Neural cell (in vitro differentiated cells): ENCODE measurements around the gene CYRIA. TPM values are rescaled to one million over a fixed set of nuclear protein-coding genes. Genes with fewer than 3 reads are reported as not detected.

Source experiments
- H2AFZ ChIP-seq: fragments of 200-600, 300-800 bp; sonication (generic), shearing (Covaris generic); 2 replicates; pipeline ENCODE4 v1.6.0; 2014; ENCODE audit warnings: low read depth, mild to moderate bottlenecking, antibody characterized with exemption, low read length, moderate library complexity
- H3F3A ChIP-seq: fragments of 200-600 bp; shearing (Covaris generic); 2 replicates; pipeline ENCODE4 v1.6.1; 2016; ENCODE audit warnings: mild to moderate bottlenecking, moderate library complexity, mixed read lengths, antibody characterized with exemption, low read length; ENCODE audit not compliant: insufficient read depth, poor library complexity, severe bottlenecking
- H3K27ac ChIP-seq: fragments of 200-600, 300-800 bp; sonication (generic), shearing (Covaris generic); 2 replicates; pipeline ENCODE4 v1.5.1; 2014; ENCODE audit warnings: mild to moderate bottlenecking, low read length, moderate library complexity
- H3K27me3 ChIP-seq: fragments of 300-800, 200-600 bp; sonication (generic), shearing (Covaris generic); 2 replicates; pipeline ENCODE4 v1.6.0; 2014; ENCODE audit warnings: mild to moderate bottlenecking, low read depth, low read length, moderate library complexity; ENCODE audit not compliant: insufficient read depth
- H3K36me3 ChIP-seq: fragments of 300-800, 200-600 bp; sonication (generic), shearing (Covaris generic); 2 replicates; pipeline ENCODE4 v1.5.1; 2014; ENCODE audit warnings: mild to moderate bottlenecking, antibody characterized with exemption, low read length, moderate library complexity; ENCODE audit not compliant: insufficient read depth
- H3K4me2 ChIP-seq: fragments of 300-800, 200-600 bp; sonication (generic), shearing (Covaris generic); 2 replicates; pipeline ENCODE4 v1.6.0; 2014; ENCODE audit warnings: mild to moderate bottlenecking, low read length
- H3K4me3 ChIP-seq: fragments of 300-800, 200-600 bp; sonication (generic), shearing (Covaris generic); 2 replicates; pipeline ENCODE4 v1.5.1; 2014; ENCODE audit warnings: mild to moderate bottlenecking, low read length, moderate library complexity
- H3K79me2 ChIP-seq: fragments of 200-600 bp; shearing (Covaris generic); replicated peaks from 2 replicates; pipeline ENCODE4 v1.6.0; 2014; ENCODE audit warnings: mild to moderate bottlenecking, low read length, moderate library complexity; ENCODE audit not compliant: insufficient read depth
- H3K9ac ChIP-seq: fragments of 300-800, 200-600 bp; sonication (generic), shearing (Covaris generic); 2 replicates; pipeline ENCODE4 v1.6.1; 2016; ENCODE audit warnings: mild to moderate bottlenecking, low read length, mixed read lengths
- H3K9me2 ChIP-seq: fragments of 200-600 bp; shearing (Covaris generic); 2 replicates; pipeline ENCODE4 v1.6.1; 2016; ENCODE audit warnings: mild to moderate bottlenecking, low read length, mixed read lengths; ENCODE audit not compliant: insufficient read depth
- H3K9me3 ChIP-seq: fragments of 200-600, 300-800 bp; sonication (generic), shearing (Covaris generic); 2 replicates; pipeline ENCODE4 v1.6.1; 2016; ENCODE audit warnings: mild to moderate bottlenecking, mixed run types, low read length, moderate library complexity, mixed read lengths
- H4K20me1 ChIP-seq: fragments of 200-600 bp; shearing (Covaris generic); 2 replicates; pipeline ENCODE4 v1.6.1; 2016; ENCODE audit warnings: mild to moderate bottlenecking, mixed run types; ENCODE audit not compliant: insufficient read depth
- CTCF ChIP-seq: fragments of 450-650 bp; IDR thresholded peaks from 2 replicates; pipeline ENCODE4 v1.5.1; 2014; ENCODE audit warnings: antibody characterized with exemption, mild to moderate bottlenecking, moderate library complexity; ENCODE audit not compliant: poor library complexity, severe bottlenecking
- EP300 ChIP-seq: fragments of 450-650 bp; conservative IDR thresholded peaks from 2 replicates; pipeline ENCODE4 v1.6.1; 2014; ENCODE audit warnings: antibody characterized with exemption, mild to moderate bottlenecking, moderate library complexity; ENCODE audit not compliant: poor library complexity, severe bottlenecking
- EZH2 ChIP-seq: fragments of 200-600, 300-800 bp; shearing (Covaris generic), sonication (generic); IDR thresholded peaks from 2 replicates; pipeline ENCODE4 v1.6.1; 2014; ENCODE audit warnings: antibody characterized with exemption, low read length, borderline replicate concordance, mild to moderate bottlenecking; ENCODE audit not compliant: insufficient read depth, poor library complexity, severe bottlenecking
- MXI1 ChIP-seq: fragments of 450-650 bp; conservative IDR thresholded peaks from 2 replicates; pipeline ENCODE4 v1.6.1; 2014; ENCODE audit warnings: antibody characterized with exemption, mild to moderate bottlenecking; ENCODE audit not compliant: poor library complexity, severe bottlenecking
- POLR2AphosphoS5 ChIP-seq: IDR thresholded peaks from 2 replicates; pipeline ENCODE4 v1.6.1; 2012
- RAD21 ChIP-seq: fragments of 450-650 bp; conservative IDR thresholded peaks from 2 replicates; pipeline ENCODE4 v1.6.1; 2014; ENCODE audit warnings: antibody characterized with exemption, mild to moderate bottlenecking, moderate library complexity
- SMC3 ChIP-seq: fragments of 450-650 bp; conservative IDR thresholded peaks from 2 replicates; pipeline ENCODE4 v1.6.1; 2014; ENCODE audit warnings: antibody characterized with exemption, mild to moderate bottlenecking, moderate library complexity; ENCODE audit not compliant: poor library complexity
- TAF1 ChIP-seq: IDR thresholded peaks from 2 replicates; pipeline ENCODE4 v1.6.1; 2012; ENCODE audit warnings: low read depth
- polyA minus RNA-seq: library from RNA; depleted of rRNA, polyadenylated mRNA; stranded (reverse); fragments of >200 nt; gene quantifications from 2 replicates; pipeline ENCODE4 v1.2.3, GENCODE V29; 2014
- polyA plus RNA-seq: library from polyadenylated mRNA; depleted of rRNA; stranded (reverse); fragments of >200 nt; gene quantifications from 2 replicates; pipeline ENCODE4 v1.2.3, GENCODE V29; 2014
- TF ChIP-seq, protein P1 (sequence below): IDR thresholded peaks from 2 replicates; pipeline ENCODE4 v1.6.1; 2012; ENCODE audit warnings: borderline replicate concordance

The CYRIA gene
- polyA plus RNA-seq (64.0 and 67.0 TPM in 2 replicates), polyA minus RNA-seq (93.7 and 108 TPM in 2 replicates)

- H3F3A ChIP-seq = no peaks in the 10 kb centered on the region
- peaks cover 30% of the 10 kb centered on the region for H3K79me2 ChIP-seq
- no peaks in the 10 kb centered on the region for H3K9me3 ChIP-seq
- TF ChIP-seq POLR2AphosphoS5 (peak; percentile 59), SMC3 (no peak), MXI1 (no peak), TAF1 (no peak), EP300 (peak; percentile 10)
- H3K4me3 ChIP-seq = peak within 1 kb of the TSS; percentile 80
- no peaks in the 10 kb centered on the region for H3K9me2 ChIP-seq
- H3K36me3 ChIP-seq = no peaks in the 10 kb centered on the region
- no peaks in the 10 kb centered on the region for H3K27me3 ChIP-seq
- peak within 1 kb of the TSS; percentile 94 for H3K4me2 ChIP-seq
- H3K9ac ChIP-seq = peak within 1 kb of the TSS; percentile 82
- no peaks in the 10 kb centered on the region for H4K20me1 ChIP-seq
- peak within 1 kb of the TSS; percentile 84 for H3K27ac ChIP-seq
- H2AFZ ChIP-seq = peak within 1 kb of the TSS; percentile 58
Observed at GRCh38 chr2:16665748-16666448, at the start of gene CYRIA. Gene CYRIA (minus strand): TSS chr2:16665834. CDS start chr2:16588119, 77,715 bp downstream.

GRCh38 chr2:16713011-16713423, 47.4 kb upstream of the CYRIA start:
- H3K9ac ChIP-seq = peak overlapping the region; percentile 8
- H3K9me3 ChIP-seq = no peaks in the 10 kb centered on the region
- no peaks in the 10 kb centered on the region for H3K79me2 ChIP-seq
- no peaks in the 10 kb centered on the region for H3F3A ChIP-seq
- peak overlapping the region; percentile 76 for H3K27ac ChIP-seq
- H3K9me2 ChIP-seq = no peaks in the 10 kb centered on the region
- H3K27me3 ChIP-seq = no peaks in the 10 kb centered on the region
- H3K36me3 ChIP-seq = no peaks in the 10 kb centered on the region
- TF ChIP-seq, protein P1, sequence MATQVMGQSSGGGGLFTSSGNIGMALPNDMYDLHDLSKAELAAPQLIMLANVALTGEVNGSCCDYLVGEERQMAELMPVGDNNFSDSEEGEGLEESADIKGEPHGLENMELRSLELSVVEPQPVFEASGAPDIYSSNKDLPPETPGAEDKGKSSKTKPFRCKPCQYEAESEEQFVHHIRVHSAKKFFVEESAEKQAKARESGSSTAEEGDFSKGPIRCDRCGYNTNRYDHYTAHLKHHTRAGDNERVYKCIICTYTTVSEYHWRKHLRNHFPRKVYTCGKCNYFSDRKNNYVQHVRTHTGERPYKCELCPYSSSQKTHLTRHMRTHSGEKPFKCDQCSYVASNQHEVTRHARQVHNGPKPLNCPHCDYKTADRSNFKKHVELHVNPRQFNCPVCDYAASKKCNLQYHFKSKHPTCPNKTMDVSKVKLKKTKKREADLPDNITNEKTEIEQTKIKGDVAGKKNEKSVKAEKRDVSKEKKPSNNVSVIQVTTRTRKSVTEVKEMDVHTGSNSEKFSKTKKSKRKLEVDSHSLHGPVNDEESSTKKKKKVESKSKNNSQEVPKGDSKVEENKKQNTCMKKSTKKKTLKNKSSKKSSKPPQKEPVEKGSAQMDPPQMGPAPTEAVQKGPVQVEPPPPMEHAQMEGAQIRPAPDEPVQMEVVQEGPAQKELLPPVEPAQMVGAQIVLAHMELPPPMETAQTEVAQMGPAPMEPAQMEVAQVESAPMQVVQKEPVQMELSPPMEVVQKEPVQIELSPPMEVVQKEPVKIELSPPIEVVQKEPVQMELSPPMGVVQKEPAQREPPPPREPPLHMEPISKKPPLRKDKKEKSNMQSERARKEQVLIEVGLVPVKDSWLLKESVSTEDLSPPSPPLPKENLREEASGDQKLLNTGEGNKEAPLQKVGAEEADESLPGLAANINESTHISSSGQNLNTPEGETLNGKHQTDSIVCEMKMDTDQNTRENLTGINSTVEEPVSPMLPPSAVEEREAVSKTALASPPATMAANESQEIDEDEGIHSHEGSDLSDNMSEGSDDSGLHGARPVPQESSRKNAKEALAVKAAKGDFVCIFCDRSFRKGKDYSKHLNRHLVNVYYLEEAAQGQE = no peak
- TF ChIP-seq TAF1 (no peak), RAD21 (peak; percentile 8), MXI1 (no peak), EP300 (peak; percentile 75), EZH2 (no peak), CTCF (no peak), POLR2AphosphoS5 (no peak), SMC3 (no peak)
- no peak overlapping the region for H2AFZ ChIP-seq
- H3K4me2 ChIP-seq = peak overlapping the region; percentile 1
- H4K20me1 ChIP-seq = no peaks in the 10 kb centered on the region
- H3K4me3 ChIP-seq = peak overlapping the region; percentile 25
